CD4-positive, alpha-beta T cell (primary cell): ENCODE measurements around the gene INO80. TPM values are rescaled to one million over a fixed set of nuclear protein-coding genes. Genes with fewer than 3 reads are reported as not detected.
A peak's percentile ranks its signal among the peaks of the same experiment; 100 is the strongest.
"Not testable (repeated sequence)": the region's sequence is repeated elsewhere in the genome, so short reads cannot be mapped to it uniquely, and the experiment has no call there.

Experiments used
- ATAC-seq: fragments of 200-7000 bp; cut with Tn5 transposase; one replicate; pipeline ENCODE4 v1.10.0; 2022; ENCODE audit warnings: mild to moderate bottlenecking; ENCODE audit not compliant: poor library complexity
- CTCF ChIA-PET: fragments of 350-600 bp; sonication (Branson Sonifier 250); formaldehyde crosslinking; loops from one replicate; lab custom pipeline; 2021; ENCODE audit warnings: antibody characterized with exemption, inconsistent platforms; lab: Charles Lee
- POLR2A ChIA-PET: fragments of 350-600 bp; sonication (Branson Sonifier 250); formaldehyde crosslinking; loops from one replicate; lab custom pipeline; 2021; ENCODE audit warnings: antibody characterized with exemption, inconsistent platforms; lab: Charles Lee
- DNase-seq, 14 experiments: peaks; one replicate each; pipeline ENCODE4 v3.0.0-alpha.2; 2013 to 2020; ENCODE audit warnings: mixed read lengths in 2 of 14
- H3K27ac ChIP-seq, 2 donors: one replicate each; pipeline versions ENCODE4 v1.5.1 to v1.7.0; 2013; ENCODE audit warnings: low read length in 2 of 2, low read depth in 1 of 2, mild to moderate bottlenecking in 1 of 2
- H3K27me3 ChIP-seq, 2 experiments: 1 replicate in 1 of 2; 2 replicates in 1 of 2; pipeline versions ENCODE4 v1.6.1 to v1.7.0; 2013; ENCODE audit warnings: low read length in 2 of 2, control low read depth in 1 of 2, mild to moderate bottlenecking in 1 of 2, moderate library complexity in 1 of 2; ENCODE audit not compliant: insufficient read depth in 2 of 2, control insufficient read depth in 1 of 2
- H3K36me3 ChIP-seq: one replicate; pipeline ENCODE4 v1.6.1; 2013; ENCODE audit warnings: low read length, control low read depth; ENCODE audit not compliant: insufficient read depth
- H3K4me1 ChIP-seq: one replicate; pipeline ENCODE4 v1.6.1; 2013; ENCODE audit warnings: low read length, control low read depth; ENCODE audit not compliant: insufficient read depth
- H3K4me3 ChIP-seq: one replicate; pipeline ENCODE4 v1.5.1; 2013; ENCODE audit warnings: mild to moderate bottlenecking, low read length, moderate library complexity
- H3K9me3 ChIP-seq, 2 experiments: 1 replicate in 1 of 2; 2 replicates in 1 of 2; pipeline versions ENCODE4 v1.6.1 to v1.7.0; 2013; ENCODE audit warnings: low read length in 2 of 2, mild to moderate bottlenecking in 2 of 2, control low read depth in 1 of 2, moderate library complexity in 1 of 2; ENCODE audit not compliant: control insufficient read depth in 1 of 2, insufficient read depth in 1 of 2
- H3K27ac Mint-ChIP-seq: one replicate; pipeline ENCODE4 v1.8.0; 2020; ENCODE audit warnings: mixed read lengths
- H3K27me3 Mint-ChIP-seq: one replicate; pipeline ENCODE4 v1.8.0; 2021; ENCODE audit warnings: mixed read lengths
- H3K36me3 Mint-ChIP-seq: one replicate; pipeline ENCODE4 v1.8.0; 2021; ENCODE audit warnings: low read depth, mixed read lengths
- H3K4me1 Mint-ChIP-seq: one replicate; pipeline ENCODE4 v1.8.0; 2021; ENCODE audit warnings: low read depth, mixed read lengths
- H3K4me3 Mint-ChIP-seq: one replicate; pipeline ENCODE4 v1.8.0; 2020; ENCODE audit warnings: mild to moderate bottlenecking, mixed read lengths
- H3K9me3 Mint-ChIP-seq: one replicate; pipeline ENCODE4 v1.8.0; 2020; ENCODE audit warnings: mixed read lengths
- intact Hi-C, 2 experiments: fragments of 100-400 bp; cut with DNase I in 1 of 2; cut with micrococcal nuclease in 1 of 2; formaldehyde crosslinking; loops; one replicate each; pipeline versions ENCODE4 v1.15.1 to v1.9.0; 2023 to 2025; cut with DNase I, micrococcal nuclease
- total RNA-seq, 174 experiments: library from RNA in 2 of 174; stranded (reverse) in 2 of 174; gene quantifications; one replicate each; pipeline ENCODE4 v1.2.3 and lab custom pipeline; 2021 to 2026
- TF ChIP-seq, protein P1 (sequence below): fragments of 200-600 bp; IDR thresholded peaks from one replicate; pipeline ENCODE4 v1.8.0; 2022; ENCODE audit warnings: antibody characterized with exemption, mild to moderate bottlenecking

The INO80 gene
- total RNA-seq, 2 experiments from 2014 or later, result 20.3 to 22.9 TPM

DNA sequence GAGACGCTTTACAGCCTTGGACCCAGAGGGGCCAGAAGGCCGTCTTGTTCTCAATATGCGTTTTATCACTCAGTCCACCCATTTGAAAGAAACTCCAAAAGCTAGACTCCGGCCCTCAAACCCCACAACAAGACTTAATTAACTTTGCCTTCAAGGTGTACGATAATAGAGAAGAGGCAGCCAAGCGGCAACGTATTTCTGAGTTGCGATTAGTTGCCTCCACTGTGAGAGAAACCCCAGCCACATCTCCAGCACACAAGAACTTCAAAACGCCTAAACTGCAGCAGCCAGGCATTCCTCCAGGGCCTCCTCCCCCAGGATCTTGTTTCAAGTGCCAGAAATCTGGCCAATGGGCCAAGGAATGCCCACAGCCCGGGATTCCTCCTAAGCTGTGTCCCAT, 17.4 kb upstream of the INO80 start:
- no peak overlapping the region for H3K27ac ChIP-seq
- no peaks in the 10 kb centered on the region for H3K4me1 ChIP-seq
- no peak for DNase-seq
- peaks cover 0 to 10% of the 10 kb centered on the region in 2 experiments for H3K9me3 ChIP-seq
- intact Hi-C loops, result no loop called here
- Mint-ChIP-seq H3K27ac (no peak overlapping the region), H3K36me3 (no peaks in the 10 kb centered on the region), H3K4me3 (no peak overlapping the region), H3K27me3 (peaks cover 15% of the 10 kb centered on the region), H3K4me1 (no peaks in the 10 kb centered on the region), H3K9me3 (no peaks in the 10 kb centered on the region)
- TF ChIP-seq, protein P1, sequence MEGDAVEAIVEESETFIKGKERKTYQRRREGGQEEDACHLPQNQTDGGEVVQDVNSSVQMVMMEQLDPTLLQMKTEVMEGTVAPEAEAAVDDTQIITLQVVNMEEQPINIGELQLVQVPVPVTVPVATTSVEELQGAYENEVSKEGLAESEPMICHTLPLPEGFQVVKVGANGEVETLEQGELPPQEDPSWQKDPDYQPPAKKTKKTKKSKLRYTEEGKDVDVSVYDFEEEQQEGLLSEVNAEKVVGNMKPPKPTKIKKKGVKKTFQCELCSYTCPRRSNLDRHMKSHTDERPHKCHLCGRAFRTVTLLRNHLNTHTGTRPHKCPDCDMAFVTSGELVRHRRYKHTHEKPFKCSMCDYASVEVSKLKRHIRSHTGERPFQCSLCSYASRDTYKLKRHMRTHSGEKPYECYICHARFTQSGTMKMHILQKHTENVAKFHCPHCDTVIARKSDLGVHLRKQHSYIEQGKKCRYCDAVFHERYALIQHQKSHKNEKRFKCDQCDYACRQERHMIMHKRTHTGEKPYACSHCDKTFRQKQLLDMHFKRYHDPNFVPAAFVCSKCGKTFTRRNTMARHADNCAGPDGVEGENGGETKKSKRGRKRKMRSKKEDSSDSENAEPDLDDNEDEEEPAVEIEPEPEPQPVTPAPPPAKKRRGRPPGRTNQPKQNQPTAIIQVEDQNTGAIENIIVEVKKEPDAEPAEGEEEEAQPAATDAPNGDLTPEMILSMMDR, result no peak
- no peaks in the 10 kb centered on the region for H3K36me3 ChIP-seq
- POLR2A ChIA-PET, result no interaction called here
- H3K4me3 ChIP-seq, result no peak overlapping the region
- no peaks in the 10 kb centered on the region for H3K27me3 ChIP-seq
- CTCF ChIA-PET, result no interaction called here
- no peak for ATAC-seq

DNA sequence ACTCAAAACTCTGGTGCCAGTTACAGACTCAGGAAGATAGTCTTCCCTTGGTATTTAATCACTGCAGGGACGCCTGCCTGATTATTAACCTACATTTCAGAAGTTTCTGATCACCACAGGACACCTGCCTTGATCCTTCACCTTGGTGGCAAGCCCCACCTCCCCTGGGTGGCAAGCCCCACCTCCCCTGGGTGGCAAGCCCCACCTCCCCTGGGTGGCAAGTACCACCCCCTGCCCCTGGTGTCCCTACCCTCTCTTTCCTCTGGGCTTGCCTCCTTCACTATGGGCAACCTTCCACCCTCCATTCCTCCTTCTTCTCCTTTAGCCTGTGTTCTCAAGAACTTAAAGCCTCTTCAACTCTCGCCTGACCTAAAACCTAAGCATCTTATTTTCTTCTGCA, 16.0 kb upstream of the INO80 start:
- H3K36me3 Mint-ChIP-seq, H3K36me3 ChIP-seq, intact Hi-C loops, H3K4me1 ChIP-seq, H3K27ac Mint-ChIP-seq, CTCF ChIA-PET, H3K27ac ChIP-seq, H3K4me1 Mint-ChIP-seq, DNase-seq, H3K4me3 Mint-ChIP-seq, H3K9me3 Mint-ChIP-seq, H3K4me3 ChIP-seq, H3K27me3 ChIP-seq: not testable (repeated sequence)
- POLR2A ChIA-PET, result interaction anchor here (1.1 kb wide), 1 partner anchor 15 kb away, joined by 3 read pairs; no protein-coding TSS in a partner anchor
- H3K27me3 Mint-ChIP-seq, result peaks cover 15% of the 10 kb centered on the region
- H3K9me3 ChIP-seq, result peaks cover 0 to 10% of the 10 kb centered on the region in 2 experiments
- ATAC-seq, result peak; percentile 39

DNA sequence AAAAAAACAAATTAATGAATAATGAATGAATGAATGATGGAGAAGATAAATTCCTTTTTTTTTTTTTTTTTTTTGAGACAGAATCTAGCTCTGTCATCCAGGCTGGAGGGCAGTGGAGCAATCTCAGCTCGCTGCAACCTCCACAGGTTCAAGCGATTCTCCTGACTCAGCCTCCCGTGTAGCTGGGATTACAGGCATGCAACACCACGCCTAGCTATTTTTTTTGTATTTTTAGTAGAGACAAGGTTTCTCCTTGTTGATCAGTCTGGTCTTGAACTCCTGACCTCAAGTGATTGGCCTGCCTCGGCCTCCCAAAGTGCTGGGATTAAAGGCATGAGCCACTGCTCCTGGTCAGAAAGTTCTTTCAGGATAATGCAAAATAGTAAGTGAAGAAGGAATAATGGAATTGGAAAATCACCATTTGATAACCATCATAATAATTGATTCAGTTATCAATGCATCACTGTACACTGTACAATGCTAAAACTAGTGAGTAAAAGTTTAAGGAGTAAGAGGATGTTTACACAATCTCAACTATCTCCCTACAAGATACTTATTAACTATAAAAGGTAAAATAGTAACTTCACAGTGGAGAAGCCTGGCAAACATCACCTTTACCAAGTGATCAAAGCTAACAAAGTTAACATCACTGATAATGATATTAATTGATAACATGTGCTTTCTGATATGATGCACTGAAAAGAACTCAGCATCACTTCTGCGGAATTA, 12.3 kb upstream of the INO80 start:
- intact Hi-C loops, result no loop called here
- Histone ChIP-seq H3K27me3 (no peaks in the 10 kb centered on the region), H3K9me3 (peaks cover 0 to 10% of the 10 kb centered on the region in 2 experiments), H3K36me3 (no peaks in the 10 kb centered on the region), H3K4me3 (no peak overlapping the region), H3K4me1 (peaks cover 4% of the 10 kb centered on the region), H3K27ac (no peak overlapping the region)
- ATAC-seq (no peak), DNase-seq (no peak)
- Mint-ChIP-seq H3K4me3 (no peak overlapping the region), H3K27me3 (peaks cover 22% of the 10 kb centered on the region), H3K4me1 (no peaks in the 10 kb centered on the region), H3K27ac (no peak overlapping the region), H3K36me3 (no peaks in the 10 kb centered on the region), H3K9me3 (no peaks in the 10 kb centered on the region)
- ChIA-PET CTCF (interaction anchor here (0.7 kb wide), 1 partner anchor 608 kb away, joined by 4 read pairs; no protein-coding TSS in a partner anchor), POLR2A (no interaction called here)
- TF ChIP-seq, protein P1, result no peak
